Hippocampal formation (tissue), 2 donors: ENCODE results near the gene CNRIP1.

Source experiments
- DNase-seq, 2 donors: peaks; one replicate each; lab custom pipeline; 2025; lab: John Stamatoyannopoulos, UW

The CNRIP1 gene

GRCh38 chr2:68292108-68292710 lies 27.5 kb downstream of the CNRIP1 start:
- peak in 1 of 2 donors; percentile 10 for DNase-seq

- DNase-seq: no peak
These were observed 28.4 kb downstream of the CNRIP1 start for GRCh38 chr2:68291314-68291713.

GRCh38 chr2:68290901-68291300 lies 28.8 kb downstream of the CNRIP1 start:
- DNase-seq: peak in 1 of 2 donors; percentile 35

DNA sequence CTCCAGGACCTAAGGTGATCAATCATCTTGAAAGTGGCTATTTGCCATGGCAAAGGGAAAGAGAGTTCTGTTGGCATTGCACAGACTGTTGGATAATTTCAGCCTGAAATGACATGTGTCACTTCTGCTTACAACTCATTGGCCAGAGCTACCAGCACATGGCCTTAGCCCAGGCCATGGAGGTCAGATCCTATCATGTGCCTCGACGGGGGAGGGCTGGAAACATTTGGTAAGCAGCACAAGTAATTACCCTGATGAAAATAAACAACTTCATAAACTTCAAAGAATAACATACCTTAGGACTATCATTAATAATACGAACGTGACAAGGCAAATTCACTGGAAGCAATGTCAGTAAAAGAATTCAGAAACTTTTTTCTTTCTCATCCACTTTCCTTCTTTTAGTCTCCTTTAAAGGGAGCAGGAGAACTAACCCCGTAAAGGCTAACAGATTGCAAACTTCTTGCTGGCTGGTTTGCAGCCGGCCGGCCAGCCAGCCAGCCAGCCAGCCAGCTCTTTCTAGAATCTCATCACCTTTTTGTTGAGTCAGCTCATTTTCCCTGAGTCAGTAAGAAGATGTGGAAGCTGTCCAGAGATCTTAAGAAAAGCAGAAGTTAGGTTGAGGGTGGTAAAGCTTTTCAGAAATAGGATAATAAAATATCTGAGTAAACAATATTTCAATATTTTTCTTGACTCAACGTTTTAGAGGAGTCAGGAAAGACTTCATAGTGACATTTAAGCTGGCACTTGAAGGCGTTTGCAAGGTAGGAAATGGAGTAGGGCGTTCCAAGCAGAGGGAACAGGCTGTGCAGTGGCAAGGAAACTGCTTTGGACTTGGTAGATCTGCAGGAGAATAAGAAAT lies 31.9 kb downstream of the CNRIP1 start:
- DNase-seq: peak; percentile 18 to 67

DNA sequence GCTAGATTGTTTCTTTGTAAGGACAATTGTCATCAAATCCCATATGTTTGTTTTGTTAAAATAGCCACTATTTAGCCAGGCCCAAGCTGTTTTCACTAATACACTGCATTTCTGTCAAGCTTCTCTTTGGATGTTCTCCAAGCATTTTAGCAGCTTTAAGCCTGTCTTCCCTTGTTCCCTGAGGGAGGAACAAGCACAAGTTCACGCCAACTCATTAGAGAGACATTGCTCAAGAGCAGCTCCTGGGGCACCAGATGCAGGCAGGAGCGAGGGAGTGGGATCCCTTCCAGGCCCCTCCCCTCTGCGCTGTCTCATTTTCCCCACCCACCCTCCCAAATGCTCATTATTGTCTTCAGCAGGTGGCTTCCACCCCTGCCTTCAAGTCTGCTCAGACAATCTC lies 34.9 kb downstream of the CNRIP1 start:
- peak; percentile 27 to 40 for DNase-seq

DNA sequence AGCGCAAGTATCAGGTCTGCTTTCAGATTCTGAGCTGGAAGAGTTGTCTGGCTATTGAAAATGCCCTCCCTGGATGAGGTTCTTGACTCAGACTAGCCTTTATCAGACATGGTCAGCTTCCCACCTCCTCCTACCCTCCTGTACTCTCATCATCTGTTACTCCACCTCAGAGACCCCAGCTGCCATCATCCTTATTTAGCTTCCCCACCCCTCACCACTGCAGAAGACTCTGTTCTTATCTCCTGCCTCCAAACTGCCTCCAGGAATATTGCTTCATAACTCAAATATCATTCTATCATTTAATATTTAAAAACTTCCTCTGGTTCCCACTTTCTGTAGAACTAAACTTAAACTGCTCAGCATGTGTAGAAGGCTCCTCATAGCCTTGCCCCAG lies 36.3 kb downstream of the CNRIP1 start:
- no peak for DNase-seq

GRCh38 chr2:68282811-68283418 lies 36.8 kb downstream of the CNRIP1 start:
- peak in 1 of 2 donors; percentile 49 for DNase-seq

DNA sequence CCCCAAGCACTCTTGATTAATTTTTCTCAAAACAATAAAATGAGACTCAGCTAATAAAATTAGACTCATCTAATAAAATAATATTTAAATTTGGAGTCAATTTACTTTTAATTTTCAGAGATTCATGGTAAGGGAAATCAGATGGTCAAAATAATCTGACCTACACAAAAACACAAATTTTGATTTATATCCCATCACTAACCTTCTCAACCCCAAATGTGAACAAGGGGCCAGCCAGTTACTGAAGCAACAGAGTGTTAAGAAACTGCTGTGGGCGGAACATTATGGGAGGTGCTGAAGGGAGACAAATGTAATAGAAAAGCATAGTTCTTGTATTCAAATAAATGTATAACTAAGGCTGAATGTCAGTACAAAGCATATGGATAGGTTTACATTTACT lies 39.0 kb downstream of the CNRIP1 start:
- no peak for DNase-seq

- DNase-seq: no peak
These were observed 39.4 kb downstream of the CNRIP1 start for GRCh38 chr2:68280348-68280747.

DNA sequence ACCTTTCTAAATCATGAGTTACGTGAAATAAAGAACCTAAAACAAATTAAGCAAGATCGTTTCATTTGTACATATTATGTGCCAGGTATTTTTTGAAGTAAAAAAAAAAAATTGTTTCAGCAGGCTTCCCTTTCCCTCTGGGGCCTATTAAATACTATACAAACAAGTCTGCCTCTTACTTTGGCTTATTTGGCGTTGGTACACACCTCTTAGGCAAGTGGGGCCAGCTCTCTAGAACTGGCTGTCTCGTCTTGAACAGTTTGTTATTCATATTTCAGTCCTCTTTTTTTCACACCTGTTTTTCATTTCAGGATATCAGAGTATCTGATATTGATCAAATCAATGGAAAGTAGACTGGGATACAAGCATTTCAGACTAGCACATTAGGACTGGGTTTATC lies 40.1 kb downstream of the CNRIP1 start:
- no peak for DNase-seq

DNA sequence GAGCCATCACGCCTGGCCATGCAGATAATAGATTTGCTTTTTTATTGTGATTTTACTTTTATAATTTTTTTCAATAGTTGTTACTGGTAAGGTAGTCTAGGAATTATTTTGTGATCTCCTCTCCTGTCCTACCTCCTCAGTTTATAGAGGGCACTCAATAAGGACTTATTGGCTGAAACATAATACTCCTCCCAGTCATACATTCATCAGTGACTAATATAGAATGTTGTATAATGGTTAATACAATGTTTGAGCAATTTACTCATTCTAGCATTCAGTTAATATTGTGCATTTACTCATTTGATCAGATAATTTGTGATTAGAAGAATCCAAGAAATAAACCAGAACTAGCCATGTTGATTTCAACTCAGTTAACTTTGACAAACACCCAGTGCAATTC lies 41.6 kb downstream of the CNRIP1 start:
- no peak for DNase-seq

- DNase-seq: no peak
These were observed 45.7 kb downstream of the CNRIP1 start for GRCh38 chr2:68274022-68274421.

DNA sequence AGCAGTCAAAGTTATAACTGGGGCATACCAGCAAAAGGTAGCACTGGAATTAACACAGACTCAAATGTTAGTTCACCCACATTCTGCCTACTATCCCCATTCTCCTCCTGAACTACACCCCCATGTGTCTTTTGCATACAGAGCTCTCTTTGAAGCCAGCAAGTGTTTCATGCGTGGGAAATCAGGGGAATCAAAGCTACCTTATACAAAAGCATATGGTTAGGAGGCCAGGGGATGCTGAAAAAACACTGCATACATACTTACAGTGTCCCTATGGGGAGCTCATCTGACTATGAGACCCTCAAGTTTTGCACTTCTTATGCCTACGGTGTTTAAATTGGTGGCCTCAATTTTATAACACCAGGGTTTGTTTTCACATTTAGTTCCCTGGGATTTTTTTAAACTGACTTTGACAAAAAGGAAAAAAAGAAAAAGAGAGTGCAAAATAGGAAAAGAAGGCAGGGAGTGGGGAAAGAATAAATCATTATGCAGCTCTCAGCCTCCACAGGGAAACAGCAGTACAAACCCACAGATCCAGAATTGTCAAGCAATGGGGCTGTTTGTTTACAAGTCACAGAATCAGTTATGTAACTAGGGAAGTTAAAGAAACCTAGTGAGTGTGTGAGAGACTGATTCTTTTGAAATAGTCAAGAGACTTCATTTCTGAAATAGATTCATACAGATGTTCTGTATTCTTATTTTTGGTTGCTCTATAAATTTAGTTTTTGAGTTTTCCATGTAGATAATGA lies 47.3 kb downstream of the CNRIP1 start:
- DNase-seq: peak in 1 of 2 donors; percentile 73

GRCh38 chr2:68266655-68267054 lies 53.1 kb downstream of the CNRIP1 start:
- no peak for DNase-seq

GRCh38 chr2:68263632-68264031 lies 56.1 kb downstream of the CNRIP1 start:
- no peak for DNase-seq

DNA sequence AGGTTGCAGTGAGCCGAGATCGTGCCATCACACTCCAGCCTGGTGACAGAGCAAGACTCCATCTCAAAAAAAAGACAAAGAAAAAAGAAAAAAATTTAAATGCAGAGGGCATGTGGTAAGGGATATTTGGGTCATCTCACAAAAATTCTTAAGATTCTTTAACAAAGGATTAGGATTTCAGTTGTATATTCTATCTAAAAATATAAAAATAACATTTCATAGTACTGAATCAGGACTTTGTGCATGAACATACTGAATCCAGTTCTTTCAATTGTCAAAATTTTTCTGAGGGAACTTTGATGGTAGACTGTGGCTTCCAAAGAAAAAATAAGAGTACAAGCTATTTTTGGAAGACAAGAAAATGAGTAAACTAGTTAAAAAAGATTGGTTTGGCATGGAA lies 60.9 kb downstream of the CNRIP1 start:
- DNase-seq: no peak

- no peak for DNase-seq
These were observed 63.7 kb downstream of the CNRIP1 start for GRCh38 chr2:68256093-68256450.

- DNase-seq: no peak
These were observed 66.3 kb downstream of the CNRIP1 start for GRCh38 chr2:68253219-68254068.

- peak; percentile 93 to 97 for DNase-seq
These were observed 67.1 kb downstream of the CNRIP1 start, which contains the start of gene PPP3R1 for GRCh38 chr2:68252400-68253218. PPP3R1 (minus strand) TSS chr2:68252532; CDS start chr2:68252127, 405 bp downstream.

GRCh38 chr2:68251855-68252399 lies 67.8 kb downstream of the CNRIP1 start:
- no peak for DNase-seq
